ENCODE data around the gene RGL1.

The RGL1 gene

GRCh38 chr1:183827801-183828200 is 22.9 kb downstream of the RGL1 start:
- Histone ChIP-seq H3K27me3 (no peaks in the 10 kb centered on the region), H3K4me1 (ENCODE audit: control insufficient read depth in 1 of 2, insufficient read depth in 1 of 2, low read depth in 1 of 2, low read length in 1 of 2) (no peaks in the 10 kb centered on the region), H3K36me3 (no peaks in the 10 kb centered on the region), H3K9me3 (no peaks in the 10 kb centered on the region), H3K4me3 (ENCODE audit: low read depth in 1 of 2, low read length in 1 of 2) (no peak overlapping the region), H3K27ac (no peak overlapping the region)
- TF ChIP-seq, protein P1, sequence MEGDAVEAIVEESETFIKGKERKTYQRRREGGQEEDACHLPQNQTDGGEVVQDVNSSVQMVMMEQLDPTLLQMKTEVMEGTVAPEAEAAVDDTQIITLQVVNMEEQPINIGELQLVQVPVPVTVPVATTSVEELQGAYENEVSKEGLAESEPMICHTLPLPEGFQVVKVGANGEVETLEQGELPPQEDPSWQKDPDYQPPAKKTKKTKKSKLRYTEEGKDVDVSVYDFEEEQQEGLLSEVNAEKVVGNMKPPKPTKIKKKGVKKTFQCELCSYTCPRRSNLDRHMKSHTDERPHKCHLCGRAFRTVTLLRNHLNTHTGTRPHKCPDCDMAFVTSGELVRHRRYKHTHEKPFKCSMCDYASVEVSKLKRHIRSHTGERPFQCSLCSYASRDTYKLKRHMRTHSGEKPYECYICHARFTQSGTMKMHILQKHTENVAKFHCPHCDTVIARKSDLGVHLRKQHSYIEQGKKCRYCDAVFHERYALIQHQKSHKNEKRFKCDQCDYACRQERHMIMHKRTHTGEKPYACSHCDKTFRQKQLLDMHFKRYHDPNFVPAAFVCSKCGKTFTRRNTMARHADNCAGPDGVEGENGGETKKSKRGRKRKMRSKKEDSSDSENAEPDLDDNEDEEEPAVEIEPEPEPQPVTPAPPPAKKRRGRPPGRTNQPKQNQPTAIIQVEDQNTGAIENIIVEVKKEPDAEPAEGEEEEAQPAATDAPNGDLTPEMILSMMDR (IDR thresholded peaks at IDR 0.05), result no peak

DNA sequence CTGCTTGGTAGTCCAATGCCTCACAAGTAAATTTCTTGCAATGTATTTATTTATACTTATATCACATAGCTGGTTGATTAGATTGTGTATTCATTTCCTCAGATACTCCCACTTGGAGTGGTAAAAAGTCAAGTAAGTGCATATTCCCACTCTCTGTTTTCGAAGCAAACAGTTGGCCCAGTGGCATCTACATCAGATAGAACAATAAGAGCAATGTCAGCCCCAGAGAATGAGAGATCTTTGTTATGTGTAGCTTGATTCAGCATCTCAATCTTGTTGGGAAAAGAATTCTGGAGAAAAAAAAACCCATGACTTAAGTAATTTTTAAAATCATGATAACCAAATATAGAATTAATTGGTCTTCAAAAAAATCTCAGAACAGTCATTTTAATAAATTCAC is 25.5 kb downstream of the RGL1 start:
- Histone ChIP-seq H3K27ac (no peak overlapping the region), H3K9me3 (no peaks in the 10 kb centered on the region), H3K4me1 (ENCODE audit: control insufficient read depth in 1 of 2, insufficient read depth in 1 of 2, low read depth in 1 of 2, low read length in 1 of 2) (no peaks in the 10 kb centered on the region), H3K27me3 (no peaks in the 10 kb centered on the region), H3K4me3 (ENCODE audit: low read depth in 1 of 2, low read length in 1 of 2) (no peak overlapping the region), H3K36me3 (no peaks in the 10 kb centered on the region)
- TF ChIP-seq, protein P1 (IDR thresholded peaks at IDR 0.05), result no peak

- Histone ChIP-seq H3K4me1 (ENCODE audit: control insufficient read depth in 1 of 2, insufficient read depth in 1 of 2, low read depth in 1 of 2, low read length in 1 of 2) (no peaks in the 10 kb centered on the region), H3K27me3 (no peaks in the 10 kb centered on the region), H3K27ac (no peak overlapping the region), H3K36me3 (no peaks in the 10 kb centered on the region), H3K4me3 (ENCODE audit: low read depth in 1 of 2, low read length in 1 of 2) (no peak overlapping the region), H3K9me3 (no peaks in the 10 kb centered on the region)
- TF ChIP-seq, protein P1 (IDR thresholded peaks at IDR 0.05), result no peak
These were observed 26.4 kb downstream of the RGL1 start for GRCh38 chr1:183831311-183831710.

- Histone ChIP-seq H3K27ac (no peak overlapping the region), H3K4me1 (ENCODE audit: control insufficient read depth in 1 of 2, insufficient read depth in 1 of 2, low read depth in 1 of 2, low read length in 1 of 2) (no peaks in the 10 kb centered on the region), H3K4me3 (ENCODE audit: low read depth in 1 of 2, low read length in 1 of 2) (no peak overlapping the region), H3K36me3 (no peaks in the 10 kb centered on the region), H3K27me3 (no peaks in the 10 kb centered on the region), H3K9me3 (no peaks in the 10 kb centered on the region)
- TF ChIP-seq, protein P1 (IDR thresholded peaks at IDR 0.05), result no peak
These were observed 27.5 kb downstream of the RGL1 start for GRCh38 chr1:183832459-183832858.

DNA sequence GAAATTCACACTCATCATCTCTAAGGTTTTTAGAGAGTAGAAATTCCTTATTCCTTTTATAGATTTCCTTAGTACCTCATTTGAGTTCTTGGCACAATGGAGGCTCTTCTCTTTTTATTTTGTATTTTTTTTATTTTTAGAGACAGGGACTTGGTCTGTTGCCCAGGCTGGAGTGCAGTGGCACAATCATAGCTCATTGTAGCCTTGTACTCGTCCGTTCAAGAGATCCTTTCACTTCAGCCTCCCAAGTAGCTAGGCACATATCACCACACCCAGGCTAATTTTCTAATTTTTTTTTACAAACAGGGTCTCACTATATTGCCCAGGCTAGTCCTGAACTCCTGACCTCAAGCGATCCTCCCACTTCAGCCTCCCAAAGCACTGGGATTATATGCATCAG is 29.6 kb downstream of the RGL1 start:
- H3K9me3 ChIP-seq, result no peaks in the 10 kb centered on the region
- no peaks in the 10 kb centered on the region for H3K27me3 ChIP-seq
- no peaks in the 10 kb centered on the region for H3K4me1 ChIP-seq (ENCODE audit: control insufficient read depth in 1 of 2, insufficient read depth in 1 of 2, low read depth in 1 of 2, low read length in 1 of 2)
- H3K4me3 ChIP-seq (ENCODE audit: low read depth in 1 of 2, low read length in 1 of 2), result no peak overlapping the region
- H3K36me3 ChIP-seq, result no peaks in the 10 kb centered on the region
- H3K27ac ChIP-seq, result no peak overlapping the region
- TF ChIP-seq, protein P1 (IDR thresholded peaks at IDR 0.05), result no peak

DNA sequence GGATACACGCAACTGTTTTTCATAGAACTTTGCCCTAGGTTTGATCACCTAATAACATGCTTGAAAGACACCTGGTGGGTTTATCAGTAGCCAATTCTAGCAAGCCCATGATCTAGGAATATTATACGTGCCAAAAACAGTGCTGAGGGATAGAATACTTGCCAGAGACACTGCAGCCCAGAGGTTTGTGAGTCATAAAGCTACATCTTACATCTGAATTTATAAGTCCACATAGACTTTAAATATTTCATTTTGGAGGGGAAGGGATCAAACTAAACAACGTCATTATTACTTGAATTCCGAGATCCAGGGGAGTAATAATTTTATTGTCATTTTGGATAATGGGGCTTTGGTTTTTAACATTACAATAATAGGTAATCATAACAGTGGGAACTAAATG is 31.7 kb downstream of the RGL1 start:
- H3K27me3 ChIP-seq, result no peaks in the 10 kb centered on the region
- no peaks in the 10 kb centered on the region for H3K36me3 ChIP-seq
- no peak overlapping the region for H3K4me3 ChIP-seq (ENCODE audit: low read depth in 1 of 2, low read length in 1 of 2)
- H3K27ac ChIP-seq, result no peak overlapping the region
- no peaks in the 10 kb centered on the region for H3K4me1 ChIP-seq (ENCODE audit: control insufficient read depth in 1 of 2, insufficient read depth in 1 of 2, low read depth in 1 of 2, low read length in 1 of 2)
- H3K9me3 ChIP-seq, result no peaks in the 10 kb centered on the region
- TF ChIP-seq, protein P1 (IDR thresholded peaks at IDR 0.05), result no peak
